Prostate gland (tissue), 2 donors: Measurements from ENCODE around the gene BAZ1B. TPM values are rescaled to one million over a fixed set of nuclear protein-coding genes. Genes with fewer than 3 reads are reported as not detected.

Experiments used
- DNase-seq: peaks from one replicate; pipeline ENCODE4 v3.0.0-alpha.2; 2019; ENCODE audit warnings: low spot score
- H3K27ac ChIP-seq, 2 donors: fragments of 200-600 bp; sonication (generic); 2 replicates each; pipeline ENCODE4 v1.5.1; 2017 to 2019
- H3K27me3 ChIP-seq: fragments of 200-600 bp; sonication (generic); replicated peaks from 2 replicates; pipeline ENCODE4 v1.5.1; 2019; ENCODE audit not compliant: insufficient read depth
- H3K36me3 ChIP-seq, 2 donors: fragments of 200-600 bp; sonication (generic); 1 replicate in 1 of 2; 2 replicates in 1 of 2; pipeline versions ENCODE4 v1.5.1 to v1.8.1; 2017 to 2019
- H3K4me1 ChIP-seq: fragments of 200-600 bp; sonication (generic); replicated peaks from 2 replicates; pipeline ENCODE4 v1.5.1; 2019
- H3K4me3 ChIP-seq, 2 donors: fragments of 200-600 bp; sonication (generic); 2 replicates each; pipeline ENCODE4 v1.5.1; 2017 to 2019
- H3K9me3 ChIP-seq: fragments of 200-600 bp; sonication (generic); 2 replicates; pipeline ENCODE4 v1.5.1; 2017
- CTCF ChIP-seq, 4 experiments: fragments of 200-600 bp in 2 of 4; fragments of 450-650 bp in 2 of 4; sonication (generic) in 2 of 4; IDR thresholded peaks; 1 replicate in 3 of 4; 2 replicates in 1 of 4; pipeline ENCODE4 v1.5.1; 2016 to 2019; ENCODE audit warnings: antibody characterized with exemption in 4 of 4, mild to moderate bottlenecking in 2 of 4, moderate library complexity in 2 of 4
- POLR2A ChIP-seq: fragments of 450-650 bp; IDR thresholded peaks from one replicate; pipeline ENCODE4 v1.6.1; 2016; ENCODE audit warnings: antibody characterized with exemption, mild to moderate bottlenecking
- POLR2AphosphoS5 ChIP-seq: sonication (generic); formaldehyde crosslinking; IDR thresholded peaks from one replicate; pipeline ENCODE4 v1.6.1; 2017; ENCODE audit warnings: antibody characterized with exemption
- WGBS: methylation state at CpG from one replicate; pipeline ENCODE4 v1.1.5; 2018; 5-methylcytosine and 5-hydroxymethylcytosine counted together
- intact Hi-C: fragments of 100-400 bp; cut with DNase I; formaldehyde crosslinking; loops from one replicate; pipeline ENCODE4 v1.14.2; 2022
- total RNA-seq, 2 donors: library from RNA; depleted of rRNA; stranded (reverse); fragments of >200 nt; gene quantifications; one replicate each; pipeline ENCODE4 v1.1.0, GENCODE V29; 2016

The BAZ1B gene
- total RNA-seq, 2 donors from 2014 or later, result 43.4 to 56.4 TPM

DNA sequence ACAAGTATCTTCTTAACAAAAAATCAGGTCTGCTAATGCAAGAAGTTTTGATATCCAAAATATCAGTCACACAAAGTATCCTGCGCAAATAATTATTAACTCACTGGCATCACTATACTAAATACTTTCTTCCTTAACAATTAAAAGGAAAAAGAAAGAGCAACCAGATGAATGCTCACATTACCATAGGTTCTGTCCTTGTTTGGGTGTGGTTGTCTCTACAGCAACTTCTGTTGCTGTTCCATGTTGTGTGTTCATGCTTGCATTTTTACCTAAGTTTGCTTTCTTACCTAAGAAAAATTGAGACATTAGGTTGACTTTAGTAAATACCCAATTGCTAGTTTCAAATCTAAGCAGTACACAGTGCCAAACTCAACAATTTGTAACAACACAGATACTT, 56.0 kb downstream of the BAZ1B start:
- Histone ChIP-seq H3K4me3 (no peak overlapping the region), H3K9me3 (no peaks in the 10 kb centered on the region), H3K27ac (no peak overlapping the region), H3K36me3 (peaks cover 0 to 23% of the 10 kb centered on the region in 2 donors), H3K4me1 (no peaks in the 10 kb centered on the region), H3K27me3 (no peaks in the 10 kb centered on the region)
- 98% methylated on average over 1 of the region's 1 CpG for WGBS
- TF ChIP-seq POLR2AphosphoS5 (no peak), POLR2A (no peak), CTCF (IDR thresholded peaks at IDR 0.05) (no peak)
- no peak for DNase-seq
- intact Hi-C loops, result no loop called here

- Histone ChIP-seq H3K27ac (no peak overlapping the region), H3K36me3 (peaks cover 2 to 13% of the 10 kb centered on the region in 2 donors), H3K4me1 (no peaks in the 10 kb centered on the region), H3K9me3 (no peaks in the 10 kb centered on the region), H3K4me3 (no peak overlapping the region), H3K27me3 (no peaks in the 10 kb centered on the region)
- no peak for DNase-seq
- WGBS, result 94% methylated on average over 7 of the region's 7 CpGs
- TF ChIP-seq POLR2AphosphoS5, result no peak
- TF ChIP-seq POLR2A, result no peak
- TF ChIP-seq CTCF (IDR thresholded peaks at IDR 0.05), result no peak
- intact Hi-C loops, result no loop called here
These were observed 58.1 kb downstream of the BAZ1B start for GRCh38 chr7:73463966-73464365.

DNA sequence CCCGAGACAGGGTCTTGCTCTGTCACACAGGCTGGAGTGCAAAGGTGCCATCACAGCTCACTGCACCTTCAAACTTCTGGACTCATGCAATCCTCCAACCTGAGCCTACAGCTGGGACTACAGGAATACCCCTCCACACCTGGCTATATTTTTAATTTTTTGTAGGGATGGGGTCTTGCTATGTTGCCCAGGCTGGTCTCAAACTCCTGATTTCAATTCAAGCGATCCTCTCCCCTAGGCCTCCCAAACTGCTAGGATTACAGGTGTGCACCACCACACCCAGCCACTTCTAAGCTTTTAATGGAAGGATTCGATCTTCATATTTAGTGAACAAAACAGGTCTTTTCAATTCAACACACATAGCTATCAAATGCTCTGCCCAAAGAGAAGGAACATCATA, 58.8 kb downstream of the BAZ1B start:
- intact Hi-C loops, result no loop called here
- WGBS, result 98% methylated on average over 3 of the region's 3 CpGs
- no peak overlapping the region for H3K27ac ChIP-seq
- H3K9me3 ChIP-seq, result no peaks in the 10 kb centered on the region
- no peaks in the 10 kb centered on the region for H3K4me1 ChIP-seq
- DNase-seq, result no peak
- peaks cover 2 to 7% of the 10 kb centered on the region in 2 donors for H3K36me3 ChIP-seq
- H3K4me3 ChIP-seq, result no peak overlapping the region
- H3K27me3 ChIP-seq, result no peaks in the 10 kb centered on the region
- no peak for TF ChIP-seq CTCF (IDR thresholded peaks at IDR 0.05)
- no peak for TF ChIP-seq POLR2A
- no peak for TF ChIP-seq POLR2AphosphoS5

- TF ChIP-seq POLR2A (no peak), POLR2AphosphoS5 (no peak), CTCF (IDR thresholded peaks at IDR 0.05) (no peak)
- WGBS, result 97% methylated on average over 3 of the region's 3 CpGs
These were observed 60.3 kb downstream of the BAZ1B start for GRCh38 chr7:73461782-73462285.

GRCh38 chr7:73454424-73454823, 67.7 kb downstream of the BAZ1B start:
- TF ChIP-seq POLR2AphosphoS5 (no peak), CTCF (IDR thresholded peaks at IDR 0.05) (no peak), POLR2A (no peak)
- Histone ChIP-seq H3K9me3 (no peaks in the 10 kb centered on the region), H3K4me3 (no peak overlapping the region), H3K4me1 (no peaks in the 10 kb centered on the region), H3K27ac (no peak overlapping the region), H3K27me3 (no peaks in the 10 kb centered on the region), H3K36me3 (no peaks in the 10 kb centered on the region)
- 70% methylated on average over 3 of the region's 3 CpGs for WGBS
- intact Hi-C loops, result no loop called here
- DNase-seq, result no peak

More at GRCh38 chr7:73461782-73462285, 60.3 kb downstream of the BAZ1B start:
- H3K27me3 ChIP-seq, result no peaks in the 10 kb centered on the region
- intact Hi-C loops, result no loop called here
- H3K27ac ChIP-seq, result no peak overlapping the region
- no peaks in the 10 kb centered on the region for H3K9me3 ChIP-seq
- H3K36me3 ChIP-seq, result peaks cover 2 to 7% of the 10 kb centered on the region in 2 donors
- H3K4me1 ChIP-seq, result no peaks in the 10 kb centered on the region
- DNase-seq, result no peak
- no peak overlapping the region for H3K4me3 ChIP-seq
